22Rv1 (cell line): ENCODE measurements around the gene OR2T27.

Experiments used
- H3K27ac ChIP-seq: fragments of 450-650 bp; 2 replicates; pipeline ENCODE4 v1.5.1; 2017
- CTCF ChIP-seq: fragments of 450-650 bp; IDR thresholded peaks from 2 replicates; pipeline ENCODE4 v1.5.1; 2017; ENCODE audit warnings: mild to moderate bottlenecking
- ZFX ChIP-seq: fragments of 450-650 bp; IDR thresholded peaks from 2 replicates; pipeline ENCODE4 v1.6.1; 2017; ENCODE audit warnings: antibody characterized with exemption, borderline replicate concordance

Gene OR2T27

GRCh38 chr1:248611883-248612414 is 43.4 kb downstream of the OR2T27 start:
- no peak for TF ChIP-seq ZFX
- no peak for TF ChIP-seq CTCF
- H3K27ac ChIP-seq = no peak overlapping the region

- H3K27ac ChIP-seq = no peak overlapping the region
- no peak for TF ChIP-seq CTCF
- TF ChIP-seq ZFX = no peak
These were observed 45.0 kb downstream of the OR2T27 start for GRCh38 chr1:248610301-248610700.
